HUES48 (cell line): Measurements from ENCODE around the gene PDS5B.
"Not testable (repeated sequence)": the region's sequence is repeated elsewhere in the genome, so short reads cannot be mapped to it uniquely, and the experiment has no call there.

Experiments used
- H3K27ac ChIP-seq: one replicate; pipeline ENCODE4 v1.7.0; 2013; ENCODE audit warnings: low read depth, low read length, inconsistent platforms
- H3K27me3 ChIP-seq: 2 replicates; pipeline ENCODE4 v1.6.1; 2013; ENCODE audit warnings: mild to moderate bottlenecking, low read length; ENCODE audit not compliant: control insufficient read depth, insufficient read depth
- H3K36me3 ChIP-seq: 2 replicates; pipeline ENCODE4 v1.6.1; 2013; ENCODE audit warnings: low read length; ENCODE audit not compliant: control insufficient read depth, insufficient read depth
- H3K4me1 ChIP-seq: 2 replicates; pipeline ENCODE4 v1.6.1; 2013; ENCODE audit warnings: mild to moderate bottlenecking, low read length; ENCODE audit not compliant: control insufficient read depth, insufficient read depth
- H3K4me3 ChIP-seq: 2 replicates; pipeline ENCODE4 v1.5.1; 2013; ENCODE audit warnings: mild to moderate bottlenecking, low read depth, low read length
- H3K9ac ChIP-seq: 2 replicates; pipeline ENCODE4 v1.6.1; 2013; ENCODE audit warnings: mild to moderate bottlenecking, low read depth, low read length, moderate library complexity
- H3K9me3 ChIP-seq: 2 replicates; pipeline ENCODE4 v1.6.1; 2013; ENCODE audit warnings: low read length; ENCODE audit not compliant: control insufficient read depth, insufficient read depth

PDS5B gene

DNA sequence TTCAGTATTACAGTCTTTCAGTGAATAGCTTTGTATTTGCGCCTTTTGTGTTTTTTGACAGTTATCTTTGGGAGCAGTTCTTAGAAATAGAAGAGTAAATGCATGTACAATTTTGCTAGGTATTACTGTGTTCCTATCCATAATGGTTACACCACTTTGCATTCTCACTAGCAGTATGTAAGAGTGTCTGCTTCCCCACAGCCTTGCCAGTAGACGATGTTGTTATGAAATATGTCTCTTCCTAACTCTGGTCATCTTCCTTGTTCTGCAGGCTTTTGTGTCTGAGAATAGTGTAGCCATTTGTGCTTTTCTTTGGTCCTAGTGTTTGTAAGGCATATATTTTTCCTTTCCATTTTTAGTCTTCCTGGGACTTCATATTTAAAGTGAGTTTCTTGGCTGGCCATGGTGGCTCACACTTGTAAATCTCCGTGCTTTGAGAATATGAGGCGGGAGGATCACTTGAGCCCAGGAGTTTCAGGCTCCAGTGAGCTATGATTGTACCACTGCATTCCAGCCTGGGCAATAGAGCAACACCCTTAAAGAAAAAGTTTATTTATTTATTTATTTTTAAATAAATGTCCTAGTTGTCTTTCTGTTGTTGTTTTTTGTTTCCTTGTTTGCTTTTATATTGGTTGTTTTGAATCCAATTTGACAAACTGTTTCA, 140.3 kb downstream of the PDS5B start:
- Histone ChIP-seq H3K4me3 (no peak overlapping the region), H3K9me3 (peaks cover 8% of the 10 kb centered on the region; the same call in 1 of the 2 replicates), H3K27me3 (no peaks in the 10 kb centered on the region), H3K36me3 (peaks cover 7% of the 10 kb centered on the region; the same call in 1 of the 2 replicates), H3K9ac (no peak overlapping the region), H3K4me1 (peaks cover 13% of the 10 kb centered on the region; the same call in 1 of the 2 replicates), H3K27ac (no peak overlapping the region)

DNA sequence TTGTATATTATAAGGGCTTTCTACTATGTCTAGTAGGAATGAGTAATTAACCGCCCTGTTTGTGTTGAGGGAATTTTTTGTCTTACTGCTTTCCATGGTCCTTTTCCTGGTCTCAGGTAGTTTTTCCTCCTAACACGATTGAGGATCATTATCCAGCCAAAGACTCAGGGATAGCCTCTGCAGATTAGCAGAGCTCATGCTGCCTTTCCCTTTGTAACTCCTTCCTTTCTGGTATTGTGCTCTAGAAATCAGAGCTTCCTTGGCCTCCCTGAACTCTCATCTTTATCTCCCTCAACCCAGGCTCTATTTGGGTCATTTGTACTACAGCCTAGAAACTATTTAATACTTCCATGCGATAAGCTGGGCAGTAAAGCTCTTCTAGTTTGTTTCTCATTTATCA, 142.1 kb downstream of the PDS5B start:
- Histone ChIP-seq H3K27ac (peak overlapping the region; percentile 55), H3K4me1 (peaks cover 15% of the 10 kb centered on the region; the same call in 1 of the 2 replicates), H3K9me3 (no peaks in the 10 kb centered on the region), H3K9ac (no peak overlapping the region), H3K4me3 (no peak overlapping the region), H3K36me3 (no peaks in the 10 kb centered on the region), H3K27me3 (no peaks in the 10 kb centered on the region)

- peaks cover 15% of the 10 kb centered on the region; the same call in 1 of the 2 replicates for H3K4me1 ChIP-seq
- not testable (repeated sequence) for H3K4me3 ChIP-seq, H3K27me3 ChIP-seq, H3K27ac ChIP-seq, H3K9me3 ChIP-seq, H3K9ac ChIP-seq, H3K36me3 ChIP-seq
Measured at GRCh38 chr13:32729097-32729496, 142.8 kb downstream of the PDS5B start.

DNA sequence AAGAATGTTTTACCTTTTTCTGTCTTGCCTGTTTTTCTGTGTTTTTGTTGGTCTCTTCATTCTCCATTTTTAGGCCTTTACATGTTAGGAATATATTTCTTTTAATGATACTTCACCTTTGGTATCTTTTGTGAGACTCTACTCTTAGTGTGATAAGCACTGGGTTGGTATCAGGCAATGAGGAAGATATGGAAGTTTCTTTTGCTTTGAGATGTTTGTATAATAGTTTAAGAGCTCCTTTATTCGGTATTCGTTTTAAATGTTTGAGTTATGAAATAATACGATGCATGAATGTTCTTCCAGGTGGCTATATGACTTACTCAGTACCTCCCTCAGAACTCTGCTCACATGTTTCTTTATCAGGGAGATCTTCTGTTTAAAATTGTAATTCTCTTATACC, 144.8 kb downstream of the PDS5B start:
- H3K27ac ChIP-seq: no peak overlapping the region
- H3K27me3 ChIP-seq: no peaks in the 10 kb centered on the region
- no peaks in the 10 kb centered on the region for H3K9me3 ChIP-seq
- no peak overlapping the region for H3K4me3 ChIP-seq
- 0 out of 2 replicates have a peak, but pooled peaks cover 4% of the 10 kb centered on the region for H3K36me3 ChIP-seq
- H3K4me1 ChIP-seq: peaks cover 15% of the 10 kb centered on the region; the same call in 1 of the 2 replicates
- H3K9ac ChIP-seq: no peak overlapping the region

DNA sequence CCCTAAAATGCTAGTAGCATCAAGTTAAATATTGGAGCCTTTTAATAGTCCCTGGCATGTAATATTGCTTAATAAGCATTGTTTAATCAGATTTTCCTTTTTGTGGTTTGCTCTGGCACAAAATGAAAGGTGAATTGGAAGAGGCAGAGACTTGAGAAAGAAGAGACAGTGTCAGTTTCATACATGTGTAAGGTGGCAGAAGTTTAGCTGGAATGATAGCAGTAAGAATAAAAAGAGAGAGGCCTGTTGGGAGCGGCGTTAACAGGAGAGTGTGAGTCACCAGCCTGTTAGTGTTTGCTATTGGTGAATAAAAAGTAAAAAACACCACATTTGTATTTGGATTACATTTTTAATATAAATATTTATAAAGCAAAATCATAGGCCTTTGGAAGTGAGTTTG, 145.3 kb downstream of the PDS5B start:
- Histone ChIP-seq H3K9ac (no peak overlapping the region), H3K27me3 (no peaks in the 10 kb centered on the region), H3K27ac (no peak overlapping the region), H3K9me3 (no peaks in the 10 kb centered on the region), H3K4me3 (no peak overlapping the region), H3K36me3 (0 out of 2 replicates have a peak, but pooled peaks cover 4% of the 10 kb centered on the region), H3K4me1 (peaks cover 15% of the 10 kb centered on the region; the same call in 1 of the 2 replicates)

DNA sequence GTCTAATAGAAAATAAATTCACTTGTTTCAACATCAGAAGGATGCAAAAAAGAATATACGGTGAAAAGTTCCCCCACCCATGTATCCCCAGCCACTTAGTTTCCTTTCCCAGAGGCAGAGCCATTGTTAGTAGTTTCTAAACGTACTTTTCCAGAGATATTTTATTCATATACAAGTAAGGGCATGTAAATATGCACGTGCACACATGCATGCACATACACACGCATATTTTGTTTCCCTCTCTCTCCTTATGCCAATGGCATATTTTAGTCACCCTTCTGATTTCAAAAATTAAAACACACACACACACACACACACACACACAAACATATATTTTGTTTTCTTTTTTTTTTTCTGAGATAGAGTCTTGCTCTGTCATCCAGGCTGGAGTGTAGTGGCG, 147.4 kb downstream of the PDS5B start:
- H3K27ac ChIP-seq: no peak overlapping the region
- no peaks in the 10 kb centered on the region for H3K9me3 ChIP-seq
- no peaks in the 10 kb centered on the region for H3K27me3 ChIP-seq
- peaks cover 10% of the 10 kb centered on the region; the same call in 1 of the 2 replicates for H3K4me1 ChIP-seq
- H3K36me3 ChIP-seq: peaks cover 4% of the 10 kb centered on the region; the same call in 1 of the 2 replicates
- H3K9ac ChIP-seq: no peak overlapping the region
- H3K4me3 ChIP-seq: no peak overlapping the region

DNA sequence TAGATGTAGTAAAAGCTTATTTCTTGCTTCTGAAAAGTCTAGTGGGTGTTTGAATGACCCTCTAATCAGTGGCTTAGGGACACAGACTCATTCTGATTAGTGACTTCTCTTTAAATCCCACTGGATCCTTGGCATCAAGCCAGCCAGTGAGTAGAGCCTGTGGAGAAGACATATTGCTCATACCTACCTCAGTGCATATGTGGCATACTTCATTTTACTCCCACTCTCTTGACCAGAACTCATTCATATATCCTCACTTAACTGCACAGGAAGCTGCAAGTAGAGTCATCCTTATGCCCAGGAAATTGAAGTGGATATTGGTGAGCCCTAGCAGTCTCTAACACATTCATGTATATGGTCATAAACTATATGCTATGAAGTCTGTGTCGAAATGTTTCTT, 148.3 kb downstream of the PDS5B start:
- Histone ChIP-seq H3K36me3 (peaks cover 4% of the 10 kb centered on the region; the same call in 1 of the 2 replicates), H3K27ac (no peak overlapping the region), H3K4me3 (no peak overlapping the region), H3K4me1 (peaks cover 10% of the 10 kb centered on the region; the same call in 1 of the 2 replicates), H3K9ac (no peak overlapping the region), H3K27me3 (no peaks in the 10 kb centered on the region), H3K9me3 (no peaks in the 10 kb centered on the region)

- Histone ChIP-seq H3K4me1 (peaks cover 8% of the 10 kb centered on the region; the same call in 1 of the 2 replicates), H3K27ac (no peak overlapping the region), H3K36me3 (peaks cover 4% of the 10 kb centered on the region; the same call in 1 of the 2 replicates), H3K9ac (no peak overlapping the region), H3K27me3 (no peaks in the 10 kb centered on the region), H3K4me3 (no peak overlapping the region), H3K9me3 (no peaks in the 10 kb centered on the region)
Measured at GRCh38 chr13:32735859-32736258, 149.6 kb downstream of the PDS5B start.

- no peak overlapping the region for H3K4me3 ChIP-seq
- no peaks in the 10 kb centered on the region for H3K27me3 ChIP-seq
- no peak overlapping the region for H3K9ac ChIP-seq
- H3K27ac ChIP-seq: no peak overlapping the region
- peaks cover under 1% of the 10 kb centered on the region; the same call in 1 of the 2 replicates for H3K4me1 ChIP-seq
- no peaks in the 10 kb centered on the region for H3K9me3 ChIP-seq
- H3K36me3 ChIP-seq: peaks cover 10% of the 10 kb centered on the region
Measured at GRCh38 chr13:32736648-32737047, 150.4 kb downstream of the PDS5B start.

GRCh38 chr13:32737111-32737571, 150.9 kb downstream of the PDS5B start:
- H3K27ac ChIP-seq: no peak overlapping the region
- no peaks in the 10 kb centered on the region for H3K9me3 ChIP-seq
- no peaks in the 10 kb centered on the region for H3K4me1 ChIP-seq
- no peak overlapping the region for H3K9ac ChIP-seq
- peaks cover 15% of the 10 kb centered on the region for H3K36me3 ChIP-seq
- no peak overlapping the region for H3K4me3 ChIP-seq
- no peaks in the 10 kb centered on the region for H3K27me3 ChIP-seq

DNA sequence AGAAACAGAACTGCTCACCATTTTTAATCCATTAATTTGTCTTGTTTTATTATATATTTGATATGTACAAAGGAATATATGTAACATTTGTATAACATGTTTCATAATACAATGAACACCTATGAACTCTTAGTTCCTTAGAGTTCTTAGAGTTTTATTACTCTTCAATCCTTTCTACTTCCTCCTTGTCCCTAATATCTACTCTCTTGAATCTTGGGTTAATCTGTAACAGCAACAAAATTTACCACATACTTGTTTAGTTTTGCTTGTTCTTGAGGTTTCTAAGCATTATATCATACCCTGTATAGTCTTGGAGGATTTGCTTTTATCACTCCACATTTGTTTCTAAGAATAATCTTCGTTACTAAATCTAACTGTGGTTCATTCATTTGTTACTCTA, 151.4 kb downstream of the PDS5B start:
- H3K27me3 ChIP-seq: no peaks in the 10 kb centered on the region
- no peak overlapping the region for H3K9ac ChIP-seq
- no peak overlapping the region for H3K4me3 ChIP-seq
- H3K27ac ChIP-seq: no peak overlapping the region
- no peaks in the 10 kb centered on the region for H3K4me1 ChIP-seq
- no peaks in the 10 kb centered on the region for H3K9me3 ChIP-seq
- peaks cover 19% of the 10 kb centered on the region for H3K36me3 ChIP-seq
